ENCODE results near the gene PPP6R2.
"Not testable (repeated sequence)": the region's sequence is repeated elsewhere in the genome, so short reads cannot be mapped to it uniquely, and the experiment has no call there.

Gene PPP6R2

DNA sequence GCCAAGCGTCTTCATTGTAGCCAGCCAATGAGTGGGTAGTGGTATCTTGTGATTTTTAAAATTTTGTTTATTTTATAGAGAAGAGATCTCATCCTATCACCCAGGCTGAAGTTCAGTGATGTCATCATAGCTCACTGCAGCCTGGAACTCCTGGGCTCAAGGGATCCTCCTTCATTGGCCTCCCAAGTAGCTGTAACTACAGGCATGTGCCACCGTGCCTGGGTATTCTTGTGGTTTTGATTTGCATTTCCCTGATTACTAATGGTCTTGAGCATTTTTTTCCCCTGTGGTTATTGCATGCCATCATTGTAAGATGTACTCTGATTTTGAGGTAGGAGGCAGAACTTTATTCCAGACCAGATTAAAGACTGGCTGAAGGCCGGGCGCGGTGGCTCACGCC is 13.9 kb upstream of the PPP6R2 start:
- no peak overlapping the region for H3K27ac ChIP-seq
- H3K36me3 ChIP-seq (replicated peaks) = no peaks in the 10 kb centered on the region
- in situ Hi-C loops (cut with HindIII; ENCODE audit: low pct_ligation_motif_present, low sequenced_read_pairs) = no loop called here
- H3K4me3 ChIP-seq (ENCODE audit: low read depth, low read length) = no peak overlapping the region
- TF ChIP-seq, protein P1, sequence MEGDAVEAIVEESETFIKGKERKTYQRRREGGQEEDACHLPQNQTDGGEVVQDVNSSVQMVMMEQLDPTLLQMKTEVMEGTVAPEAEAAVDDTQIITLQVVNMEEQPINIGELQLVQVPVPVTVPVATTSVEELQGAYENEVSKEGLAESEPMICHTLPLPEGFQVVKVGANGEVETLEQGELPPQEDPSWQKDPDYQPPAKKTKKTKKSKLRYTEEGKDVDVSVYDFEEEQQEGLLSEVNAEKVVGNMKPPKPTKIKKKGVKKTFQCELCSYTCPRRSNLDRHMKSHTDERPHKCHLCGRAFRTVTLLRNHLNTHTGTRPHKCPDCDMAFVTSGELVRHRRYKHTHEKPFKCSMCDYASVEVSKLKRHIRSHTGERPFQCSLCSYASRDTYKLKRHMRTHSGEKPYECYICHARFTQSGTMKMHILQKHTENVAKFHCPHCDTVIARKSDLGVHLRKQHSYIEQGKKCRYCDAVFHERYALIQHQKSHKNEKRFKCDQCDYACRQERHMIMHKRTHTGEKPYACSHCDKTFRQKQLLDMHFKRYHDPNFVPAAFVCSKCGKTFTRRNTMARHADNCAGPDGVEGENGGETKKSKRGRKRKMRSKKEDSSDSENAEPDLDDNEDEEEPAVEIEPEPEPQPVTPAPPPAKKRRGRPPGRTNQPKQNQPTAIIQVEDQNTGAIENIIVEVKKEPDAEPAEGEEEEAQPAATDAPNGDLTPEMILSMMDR (IDR thresholded peaks at IDR 0.05; ENCODE audit: low read depth, low read length, missing control alignments) = no peak
- no peaks in the 10 kb centered on the region for H3K27me3 ChIP-seq (replicated peaks)
- DNase-seq = peak; percentile 38

DNA sequence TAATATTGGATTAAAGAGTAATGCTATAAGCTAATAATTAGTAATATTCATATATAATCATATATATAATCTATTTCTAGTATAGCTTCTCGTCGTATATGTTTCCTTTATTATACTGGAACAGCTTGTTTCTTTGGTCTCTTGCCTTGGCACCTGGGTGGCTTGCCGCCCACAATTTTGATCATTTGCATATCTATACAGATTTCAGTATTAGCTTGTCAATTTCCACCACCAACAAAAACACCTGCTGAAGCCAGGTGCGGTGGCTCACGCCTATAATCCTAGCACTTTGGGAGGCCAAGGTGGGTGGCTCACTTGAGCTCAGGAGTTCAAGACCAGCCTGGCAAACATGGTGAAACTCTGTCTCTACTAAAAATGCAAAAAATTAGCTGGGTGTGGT is 8.7 kb upstream of the PPP6R2 start:
- H3K27ac ChIP-seq; DNase-seq; H3K36me3 ChIP-seq (replicated peaks); H3K27me3 ChIP-seq (replicated peaks); in situ Hi-C loops (cut with HindIII; ENCODE audit: low pct_ligation_motif_present, low sequenced_read_pairs); H3K4me3 ChIP-seq (ENCODE audit: low read depth, low read length): not testable (repeated sequence)

DNA sequence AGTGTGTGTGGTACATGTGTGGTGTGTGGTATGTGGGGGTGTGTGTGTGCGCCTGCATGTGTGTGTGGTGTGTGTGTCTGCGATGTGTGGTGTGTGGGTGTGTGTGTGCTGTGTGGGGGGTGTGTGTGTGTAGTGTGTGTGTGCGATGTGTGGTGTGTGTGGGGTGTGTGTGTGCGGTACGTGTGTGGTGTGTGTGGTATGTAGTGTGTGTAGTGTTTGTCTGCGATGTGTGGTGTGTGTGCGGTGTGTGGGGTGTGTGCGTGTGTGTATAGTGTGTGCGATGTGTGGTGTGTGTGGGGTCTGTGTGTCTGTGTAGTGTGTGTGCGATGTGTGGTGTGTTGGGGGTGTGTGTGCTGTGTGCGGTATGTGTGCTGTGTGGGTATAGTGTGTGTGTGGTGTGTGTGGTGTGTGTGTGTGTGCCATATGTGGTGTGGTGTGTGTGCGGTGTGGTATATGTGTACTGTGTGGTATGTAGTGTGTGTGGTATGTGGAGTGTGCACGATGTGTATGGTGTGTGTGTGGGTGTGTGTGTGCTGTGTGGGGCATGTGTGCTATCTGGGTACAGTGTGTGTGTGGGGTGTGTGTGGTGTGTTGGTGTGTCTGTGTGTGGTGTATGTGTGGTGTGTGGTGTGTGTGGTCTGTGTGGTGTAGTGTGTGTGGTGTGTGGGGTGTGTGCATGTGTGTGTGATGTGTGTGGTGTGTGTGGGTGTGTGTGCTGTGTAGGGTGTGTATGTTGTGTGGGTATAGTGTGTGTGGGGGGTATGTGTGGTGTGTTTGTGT is 5.7 kb upstream of the PPP6R2 start:
- in situ Hi-C loops (cut with HindIII; ENCODE audit: low pct_ligation_motif_present, low sequenced_read_pairs) = no loop called here
- Histone ChIP-seq H3K4me3 (ENCODE audit: low read depth, low read length) (no peak overlapping the region), H3K36me3 (replicated peaks) (no peaks in the 10 kb centered on the region), H3K27ac (no peak overlapping the region), H3K27me3 (replicated peaks) (no peaks in the 10 kb centered on the region)
- TF ChIP-seq, protein P1 (IDR thresholded peaks at IDR 0.05; ENCODE audit: low read depth, low read length, missing control alignments) = no peak
- no peak for DNase-seq

DNA sequence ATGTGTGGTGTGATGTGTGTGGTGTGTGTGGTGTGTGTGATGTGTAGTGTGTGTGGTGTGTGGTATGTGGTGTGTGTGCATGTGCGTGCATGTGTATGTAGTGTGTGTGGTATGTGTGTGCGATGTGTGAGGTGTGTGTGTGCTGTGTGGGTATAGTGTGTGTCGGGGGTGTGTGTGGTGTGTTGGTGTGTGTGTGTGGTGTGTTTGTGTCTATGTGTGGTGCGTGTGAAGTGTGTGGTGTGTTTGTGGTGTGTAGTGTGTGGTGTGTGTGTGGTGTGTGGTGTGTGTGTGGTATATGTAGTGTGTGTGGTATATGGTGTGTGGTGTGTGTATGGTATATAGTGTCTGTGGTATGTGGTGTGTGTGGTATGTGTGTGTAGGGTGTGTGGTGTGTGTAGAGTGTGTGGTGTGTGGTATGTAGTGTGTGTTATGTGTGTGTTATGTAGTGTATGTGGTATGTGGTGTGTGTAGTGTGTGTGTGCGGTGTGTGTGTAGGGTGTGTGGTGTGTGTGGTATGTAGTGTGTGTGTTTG is 5.0 kb upstream of the PPP6R2 start:
- in situ Hi-C loops (cut with HindIII; ENCODE audit: low pct_ligation_motif_present, low sequenced_read_pairs) = no loop called here
- Histone ChIP-seq H3K4me3 (ENCODE audit: low read depth, low read length) (no peak overlapping the region), H3K36me3 (replicated peaks) (no peaks in the 10 kb centered on the region), H3K27me3 (replicated peaks) (no peaks in the 10 kb centered on the region), H3K27ac (no peak overlapping the region)
- TF ChIP-seq, protein P1 (IDR thresholded peaks at IDR 0.05; ENCODE audit: low read depth, low read length, missing control alignments) = no peak
- no peak for DNase-seq

DNA sequence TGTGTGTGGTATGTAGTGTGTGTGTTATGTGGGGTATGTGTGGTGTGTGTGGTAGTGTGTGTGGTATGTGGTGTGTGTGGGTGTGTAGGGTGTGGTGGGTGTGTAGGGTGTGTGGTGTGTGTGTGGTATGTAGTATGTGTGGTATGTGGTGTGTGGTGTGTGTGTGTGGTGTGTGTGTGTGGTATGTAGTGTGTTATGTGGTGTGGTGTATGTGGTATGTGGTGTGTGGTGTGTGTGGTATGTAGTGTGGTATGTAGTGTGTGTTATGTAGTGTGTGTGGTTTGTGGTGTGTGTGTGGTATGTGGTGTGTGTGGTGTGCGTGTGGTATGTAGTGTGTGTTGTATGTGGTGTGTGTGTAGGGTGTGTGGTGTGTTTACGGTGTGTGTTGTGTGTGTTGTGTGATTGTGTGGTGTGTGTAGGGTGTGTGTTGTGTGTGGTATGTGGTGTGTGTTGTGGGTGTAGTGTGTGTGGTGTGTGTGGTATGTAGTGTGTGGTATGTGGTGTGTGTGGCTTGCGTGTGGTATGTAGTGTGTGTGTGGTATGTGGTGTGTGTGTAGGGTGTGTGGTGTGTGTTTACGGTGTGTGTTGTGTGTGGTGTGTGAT is 4.2 kb upstream of the PPP6R2 start:
- in situ Hi-C loops (cut with HindIII; ENCODE audit: low pct_ligation_motif_present, low sequenced_read_pairs) = no loop called here
- Histone ChIP-seq H3K4me3 (ENCODE audit: low read depth, low read length) (no peak overlapping the region), H3K27me3 (replicated peaks) (no peaks in the 10 kb centered on the region), H3K36me3 (replicated peaks) (no peaks in the 10 kb centered on the region), H3K27ac (no peak overlapping the region)
- DNase-seq = no peak
- TF ChIP-seq, protein P1 (IDR thresholded peaks at IDR 0.05; ENCODE audit: low read depth, low read length, missing control alignments) = no peak

DNA sequence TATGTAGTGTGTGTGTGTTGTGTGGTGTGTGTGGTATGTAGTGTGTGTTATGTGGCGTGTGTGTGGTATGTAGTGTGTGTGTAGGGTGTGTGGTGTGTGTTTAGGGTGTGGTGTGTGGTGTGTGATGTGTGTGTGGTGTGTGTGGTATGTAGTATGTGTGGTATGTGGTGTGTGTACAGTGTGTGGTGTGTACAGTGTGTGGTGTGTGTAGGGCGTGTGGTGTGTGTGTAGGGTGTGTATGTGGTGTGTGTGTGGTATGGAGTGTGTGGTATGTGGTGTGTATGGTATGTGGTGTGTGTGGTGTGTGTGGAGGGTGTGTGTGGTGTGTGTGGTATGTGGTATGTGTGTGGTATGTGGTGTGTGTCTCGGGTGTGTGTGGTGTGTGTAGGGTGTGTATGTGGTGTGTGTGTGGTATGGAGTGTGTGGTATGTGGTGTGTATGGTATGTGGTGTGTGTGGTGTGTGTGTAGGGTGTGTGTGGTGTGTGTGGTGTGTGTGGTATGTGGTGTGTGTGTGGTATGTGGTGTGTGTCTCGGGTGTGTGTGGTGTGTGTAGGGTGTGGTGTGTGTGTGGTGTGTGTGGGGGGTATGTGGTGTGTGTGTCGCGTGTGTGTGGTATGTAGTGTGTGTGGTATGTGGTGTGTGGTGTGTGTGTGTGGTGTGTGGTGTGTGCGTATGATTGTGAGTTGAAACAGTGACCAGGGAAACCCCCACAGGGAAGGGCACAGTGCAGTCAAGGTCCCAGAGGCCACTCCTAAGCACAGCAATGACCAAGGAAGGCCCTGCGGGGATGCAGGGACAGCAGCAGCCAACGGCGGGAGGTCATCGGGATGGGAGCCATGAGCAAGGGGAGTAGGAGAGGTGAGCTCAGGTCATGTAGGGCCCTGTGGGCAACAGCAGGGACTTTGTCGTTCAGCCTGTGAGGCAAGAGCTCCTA is 2.9 kb upstream of the PPP6R2 start:
- H3K4me3 ChIP-seq (ENCODE audit: low read depth, low read length) = no peak overlapping the region
- no peak for DNase-seq
- no peak overlapping the region for H3K27ac ChIP-seq
- H3K27me3 ChIP-seq (replicated peaks) = no peaks in the 10 kb centered on the region
- in situ Hi-C loops (cut with HindIII; ENCODE audit: low pct_ligation_motif_present, low sequenced_read_pairs) = no loop called here
- no peaks in the 10 kb centered on the region for H3K36me3 ChIP-seq (replicated peaks)
- TF ChIP-seq, protein P1 (IDR thresholded peaks at IDR 0.05; ENCODE audit: low read depth, low read length, missing control alignments) = no peak

All from brain microvascular endothelial cell (primary cell).